EH (cell line): ENCODE data around the gene KCNRG.
"Not testable (repeated sequence)": the region's sequence is repeated elsewhere in the genome, so short reads cannot be mapped to it uniquely, and the experiment has no call there.

Experiments
- DNase-seq: peaks from one replicate; pipeline ENCODE4 v3.0.0-alpha.2; 2015; ENCODE audit warnings: low read depth

The KCNRG gene

GRCh38 chr13:50011461-50011860 lies 3.8 kb upstream of the KCNRG start:
- DNase-seq, result no peak

- no peak for DNase-seq
Observed at GRCh38 chr13:50012396-50013169, 2.7 kb upstream of the KCNRG start.

DNA sequence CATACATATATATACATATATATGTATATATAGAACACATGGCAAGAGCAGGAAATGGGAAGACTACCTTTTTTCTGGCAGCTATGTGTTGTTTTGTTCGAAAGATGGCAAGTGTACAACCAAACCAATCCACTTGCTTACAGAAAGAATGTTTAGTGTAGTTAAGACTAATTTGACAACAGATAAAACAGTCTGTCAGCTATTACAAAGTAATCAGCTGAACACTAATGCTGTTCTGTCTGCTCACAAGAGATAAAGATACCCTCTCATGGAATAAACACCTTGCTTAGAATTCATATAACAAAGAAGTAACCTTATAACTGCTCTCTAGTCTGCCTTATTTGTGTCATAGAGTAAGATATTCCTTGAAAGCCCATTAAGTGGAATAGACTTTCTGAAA lies 858 bp upstream of the KCNRG start:
- DNase-seq, result no peak

DNA sequence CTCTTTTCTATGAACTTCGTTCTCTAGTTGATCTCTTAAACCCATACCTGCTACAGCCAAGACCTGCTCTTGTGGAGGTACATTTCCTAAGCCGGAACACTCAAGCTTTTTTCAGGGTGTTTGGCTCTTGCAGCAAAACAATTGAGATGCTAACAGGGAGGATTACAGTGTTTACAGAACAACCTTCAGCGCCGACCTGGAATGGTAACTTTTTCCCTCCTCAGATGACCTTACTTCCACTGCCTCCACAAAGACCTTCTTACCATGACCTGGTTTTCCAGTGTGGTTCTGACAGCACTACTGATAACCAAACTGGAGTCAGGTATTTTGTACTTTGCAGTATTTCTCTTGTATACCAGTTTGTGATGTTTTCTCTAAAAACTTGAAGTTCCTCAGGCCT lies 506 bp downstream of the KCNRG start:
- DNase-seq, result no peak

- peak; percentile 65 for DNase-seq
Observed at GRCh38 chr13:50016444-50016843, 1.2 kb downstream of the KCNRG start.

DNA sequence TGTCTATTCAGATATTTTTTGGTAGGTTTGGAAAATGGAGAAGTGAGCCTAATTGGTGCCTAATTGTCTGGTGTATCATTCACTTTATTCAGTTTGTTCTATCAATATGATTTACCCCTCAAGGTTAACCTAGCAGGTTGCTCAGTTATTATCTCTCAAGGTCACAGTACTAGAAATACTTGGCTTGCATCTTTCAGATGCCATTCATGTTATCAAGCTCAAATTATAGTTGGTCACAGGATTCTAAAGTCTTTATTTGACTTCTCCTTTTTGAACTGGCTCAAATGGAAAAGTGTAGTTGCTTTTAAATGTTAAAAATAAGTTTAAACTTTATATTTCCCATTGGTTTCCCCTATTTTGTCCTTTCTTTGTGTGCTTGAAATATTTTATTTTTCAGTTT lies 2.6 kb downstream of the KCNRG start:
- DNase-seq, result no peak

DNA sequence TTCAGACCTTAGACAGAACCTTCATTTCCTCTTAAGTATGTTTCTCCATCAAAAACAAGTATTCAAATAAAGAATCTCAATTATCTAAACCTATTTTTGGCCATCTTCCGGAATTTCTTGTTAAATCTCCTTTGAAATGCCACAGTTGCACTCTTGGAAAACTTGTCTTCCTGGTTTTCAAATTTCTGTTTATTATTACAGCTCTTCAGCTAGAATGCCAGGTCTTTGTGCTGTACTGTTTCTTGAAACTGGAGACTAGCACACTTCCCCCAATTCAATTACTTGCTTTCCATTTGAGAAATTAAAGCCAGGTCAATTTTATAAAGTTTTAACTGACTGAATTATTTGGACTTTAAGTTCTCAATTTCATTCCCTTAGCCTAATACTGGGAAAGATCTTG lies 10.2 kb downstream of the KCNRG start:
- DNase-seq, result peak; percentile 49

DNA sequence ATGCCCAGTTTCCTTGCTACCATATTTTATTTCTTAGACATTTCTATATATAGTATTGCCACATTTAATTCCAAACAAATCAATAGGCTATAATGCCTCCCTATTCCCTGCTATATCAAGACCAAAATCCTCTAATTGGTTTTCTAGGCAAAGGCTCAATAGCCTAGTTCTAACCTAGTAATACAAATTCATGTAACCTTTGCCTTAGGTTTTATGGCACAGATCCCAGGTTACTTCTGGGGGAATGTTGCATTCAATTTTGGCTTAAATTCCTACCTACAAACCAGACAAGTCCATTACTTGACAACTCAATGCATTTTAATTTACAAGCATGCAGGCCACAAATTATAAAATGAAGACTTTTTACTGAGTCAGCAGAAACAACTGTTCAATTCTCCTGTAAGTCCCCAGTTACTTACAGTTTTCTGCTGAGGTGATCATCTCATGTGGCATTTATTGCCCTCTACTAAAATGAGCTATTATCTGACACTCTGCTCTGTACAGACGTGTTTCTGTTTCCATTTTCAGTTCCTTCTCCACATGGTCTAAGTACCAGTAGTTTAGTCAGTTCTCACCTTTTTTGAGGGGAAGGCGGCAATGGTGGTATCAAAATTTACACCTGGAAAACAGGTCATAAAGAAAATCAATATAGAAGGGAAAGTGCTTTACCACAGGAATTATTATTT lies 11.7 kb downstream of the KCNRG start:
- DNase-seq, result no peak

DNA sequence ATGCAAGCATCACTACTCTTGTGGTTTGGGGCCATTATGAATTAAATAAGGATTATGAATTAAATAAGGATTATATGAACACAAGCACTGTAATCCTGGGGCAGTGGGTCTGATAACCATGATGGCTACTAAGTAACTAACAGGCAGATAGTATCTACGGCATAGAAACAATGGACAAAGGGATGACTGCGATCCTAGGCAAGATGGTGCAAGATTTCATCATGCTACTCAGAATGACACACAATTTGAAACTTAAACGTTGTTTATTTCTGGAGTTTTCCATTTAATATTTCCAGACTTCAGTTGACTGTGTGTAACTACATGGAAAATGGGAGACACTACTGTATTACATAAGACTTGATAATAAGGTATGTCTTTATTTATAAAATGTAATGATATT lies 15.1 kb downstream of the KCNRG start:
- DNase-seq, result no peak

DNA sequence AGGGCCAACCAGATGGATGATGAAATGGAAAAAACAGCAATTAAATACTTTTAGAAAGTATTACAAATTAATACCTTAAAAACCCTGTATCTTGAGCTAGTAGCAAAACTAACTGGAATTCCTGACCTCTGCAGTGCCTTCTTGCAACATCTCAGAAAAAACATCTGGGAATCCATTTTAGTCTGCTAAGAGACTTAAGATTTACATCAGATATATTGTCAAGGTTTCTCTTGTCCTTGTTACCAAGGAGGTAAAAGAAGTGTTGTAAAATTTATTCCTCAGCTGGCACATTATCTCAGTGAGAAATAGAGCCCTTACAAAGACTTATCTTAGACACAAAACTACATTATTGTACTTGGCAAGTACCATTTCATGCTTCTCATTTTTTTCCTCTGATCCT lies 18.5 kb downstream of the KCNRG start:
- DNase-seq, result peak; percentile 53

GRCh38 chr13:50037788-50038187 lies 22.5 kb downstream of the KCNRG start:
- no peak for DNase-seq

DNA sequence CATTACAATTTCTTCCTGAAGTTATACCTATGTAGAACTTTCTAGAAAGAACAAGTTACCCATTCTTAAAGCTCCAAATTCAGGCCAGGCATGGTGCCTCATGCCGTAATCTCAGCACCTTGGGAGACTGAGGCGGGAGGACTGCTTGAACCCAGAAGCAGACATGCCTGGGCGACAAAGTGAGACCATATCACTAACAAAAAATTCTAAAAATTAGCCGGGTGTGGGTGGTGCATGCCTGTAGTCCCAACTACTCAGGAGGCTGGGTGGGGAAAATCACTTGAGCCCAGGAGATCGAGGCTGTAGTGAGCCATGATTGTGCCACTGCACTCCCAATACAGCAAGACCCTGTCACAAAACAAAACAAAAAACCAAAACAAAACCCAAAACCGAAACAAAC lies 23.0 kb downstream of the KCNRG start:
- DNase-seq, result no peak

DNA sequence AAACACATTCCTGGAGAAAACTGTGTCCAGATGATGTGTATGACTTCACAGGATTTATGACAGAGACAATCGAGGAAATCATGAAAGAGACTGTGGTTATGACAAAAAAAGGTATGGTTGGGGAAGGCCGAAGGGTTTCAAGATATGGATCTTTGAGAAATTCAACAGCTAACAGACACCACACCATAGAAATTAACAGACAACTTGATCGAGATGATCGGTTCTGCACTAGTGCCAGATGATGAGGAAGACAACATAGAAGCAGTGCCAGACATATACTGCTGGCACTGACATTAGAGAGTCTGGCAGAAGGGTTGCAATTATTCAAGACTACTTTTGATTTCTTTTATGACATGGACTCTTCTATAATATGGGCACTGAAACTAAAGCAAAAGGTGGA lies 37.2 kb downstream of the KCNRG start:
- no peak for DNase-seq

GRCh38 chr13:50053844-50054243 lies 38.6 kb downstream of the KCNRG start:
- DNase-seq, result no peak

- DNase-seq, result no peak
Observed at GRCh38 chr13:50055454-50055853, 40.2 kb downstream of the KCNRG start.

DNA sequence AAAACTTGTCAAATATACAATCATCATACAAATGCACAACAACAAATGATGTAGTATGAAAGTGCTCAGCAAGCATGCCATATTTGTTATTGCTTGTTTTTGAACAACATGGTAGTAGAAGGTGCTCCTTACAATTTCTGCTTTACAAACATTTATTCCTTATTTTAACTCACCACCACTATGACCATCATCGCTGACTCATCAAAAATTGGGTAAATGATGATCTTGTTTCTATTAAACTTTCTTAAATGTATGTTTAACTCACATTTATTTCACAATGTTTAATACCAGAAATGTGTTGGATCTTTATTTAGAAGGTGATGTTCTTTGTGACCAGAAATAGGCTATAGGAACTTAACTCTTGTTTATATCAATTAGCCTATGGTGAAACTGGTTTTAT lies 45.5 kb downstream of the KCNRG start:
- DNase-seq, result no peak

DNA sequence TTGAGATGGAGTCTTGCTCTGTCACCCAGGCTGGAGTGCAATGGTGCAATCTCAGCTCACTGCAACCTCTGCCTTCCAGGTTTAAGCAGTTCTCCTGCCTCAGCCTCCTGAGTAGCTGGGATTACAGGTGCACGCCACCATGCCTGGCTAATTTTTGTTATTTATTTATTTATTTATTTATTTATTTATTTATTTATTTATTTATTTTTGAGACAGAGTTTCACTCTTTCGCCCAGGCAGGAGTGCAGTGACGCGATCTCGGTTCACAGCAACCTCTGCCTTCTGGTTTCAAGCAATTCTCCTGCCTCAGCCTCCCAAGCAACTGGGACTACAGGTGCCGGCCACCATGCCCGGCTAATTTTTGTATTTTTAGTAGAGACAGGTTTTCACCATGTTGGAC lies 47.1 kb downstream of the KCNRG start:
- DNase-seq, result not testable (repeated sequence)

- no peak for DNase-seq
Observed at GRCh38 chr13:50065712-50066111, 50.5 kb downstream of the KCNRG start.

GRCh38 chr13:50068508-50068907 lies 53.3 kb downstream of the KCNRG start:
- DNase-seq, result no peak

GRCh38 chr13:50069261-50069660 lies 54.0 kb downstream of the KCNRG start:
- DNase-seq, result peak; percentile 46

DNA sequence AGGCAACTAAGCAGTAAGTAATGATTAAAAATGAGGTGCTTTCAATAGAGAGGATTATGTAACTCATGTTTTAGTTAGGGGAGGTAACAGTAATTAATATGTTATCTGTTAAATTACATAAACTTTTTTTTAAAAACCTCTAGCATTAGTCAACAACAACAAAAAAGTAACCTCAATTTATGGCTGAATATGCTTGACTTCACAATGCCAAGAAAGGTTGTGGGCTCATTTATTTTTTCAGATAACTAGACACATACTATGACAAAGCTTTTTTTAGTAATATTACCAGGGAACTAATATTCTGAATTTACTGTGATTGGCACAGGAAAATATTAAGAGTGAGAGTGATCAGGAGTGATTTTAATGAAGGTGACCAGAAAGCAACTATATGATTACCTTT lies 54.9 kb downstream of the KCNRG start:
- no peak for DNase-seq
